ENCODE results near the gene NTMT2.
"Not testable (repeated sequence)": the region's sequence is repeated elsewhere in the genome, so short reads cannot be mapped to it uniquely, and the experiment has no call there.

Gene NTMT2

GRCh38 chr1:170156594-170156993 lies 10.8 kb downstream of the NTMT2 start:
- CTCF ChIA-PET: no interaction called here
- no peak for DNase-seq (ENCODE audit: extremely low spot score)
- POLR2A ChIA-PET: no interaction called here
- TF ChIP-seq BHLHE40 (IDR thresholded peaks at IDR 0.05; ENCODE audit: borderline replicate concordance) (no peak), ZNF384 (IDR thresholded peaks at IDR 0.05) (peak; percentile 40; the same call in 1 of the 2 replicates), PKNOX1 (IDR thresholded peaks at IDR 0.05) (peak; percentile 77)

GRCh38 chr1:170157820-170158219 lies 12.1 kb downstream of the NTMT2 start:
- ChIA-PET CTCF (interaction anchor here (0.6 to 0.7 kb wide), 2 partner anchors 29 to 500 kb away, joined by 3 read pairs; no protein-coding TSS in a partner anchor), POLR2A (no interaction called here)
- no peak for TF ChIP-seq ARNT (IDR thresholded peaks at IDR 0.05)
- TF ChIP-seq PKNOX1 (IDR thresholded peaks at IDR 0.05): no peak
- TF ChIP-seq TARDBP (IDR thresholded peaks at IDR 0.05): no peak
- TF ChIP-seq FOXK2 (IDR thresholded peaks at IDR 0.05): no peak
- TF ChIP-seq LEF1 (IDR thresholded peaks at IDR 0.05; ENCODE audit: borderline replicate concordance): no peak
- no peak for TF ChIP-seq SUZ12 (IDR thresholded peaks at IDR 0.05)
- no peak for TF ChIP-seq SP1 (IDR thresholded peaks at IDR 0.05)
- TF ChIP-seq HDGF (IDR thresholded peaks at IDR 0.05; ENCODE audit: borderline replicate concordance): no peak
- TF ChIP-seq CTBP1 (IDR thresholded peaks at IDR 0.05; ENCODE audit: borderline replicate concordance): no peak
- no peak for TF ChIP-seq NFRKB (IDR thresholded peaks at IDR 0.05)
- TF ChIP-seq ELF4 (IDR thresholded peaks at IDR 0.05): no peak
- TF ChIP-seq FOXM1 (IDR thresholded peaks at IDR 0.05; ENCODE audit: borderline replicate concordance): no peak
- no peak for TF ChIP-seq BHLHE40 (IDR thresholded peaks at IDR 0.05; ENCODE audit: borderline replicate concordance)
- DNase-seq (ENCODE audit: extremely low spot score): no peak

- no peak for DNase-seq (ENCODE audit: extremely low spot score)
- ChIA-PET POLR2A (no interaction called here), CTCF (no interaction called here)
- no peak for TF ChIP-seq CTBP1 (IDR thresholded peaks at IDR 0.05; ENCODE audit: borderline replicate concordance)
- no peak for TF ChIP-seq ARNT (IDR thresholded peaks at IDR 0.05)
- TF ChIP-seq FOXK2 (IDR thresholded peaks at IDR 0.05): no peak
- no peak for TF ChIP-seq NFRKB (IDR thresholded peaks at IDR 0.05)
- no peak for TF ChIP-seq LEF1 (IDR thresholded peaks at IDR 0.05; ENCODE audit: borderline replicate concordance)
- no peak for TF ChIP-seq SP1 (IDR thresholded peaks at IDR 0.05)
- TF ChIP-seq ZNF384 (IDR thresholded peaks at IDR 0.05): no peak
- no peak for TF ChIP-seq FOXA1 (IDR thresholded peaks at IDR 0.05)
- TF ChIP-seq ELF4 (IDR thresholded peaks at IDR 0.05): no peak
- no peak for TF ChIP-seq PKNOX1 (IDR thresholded peaks at IDR 0.05)
- no peak for TF ChIP-seq FOXM1 (IDR thresholded peaks at IDR 0.05; ENCODE audit: borderline replicate concordance)
- no peak for TF ChIP-seq HDGF (IDR thresholded peaks at IDR 0.05; ENCODE audit: borderline replicate concordance)
- TF ChIP-seq SUZ12 (IDR thresholded peaks at IDR 0.05): no peak
- no peak for TF ChIP-seq BHLHE40 (IDR thresholded peaks at IDR 0.05; ENCODE audit: borderline replicate concordance)
- no peak for TF ChIP-seq TARDBP (IDR thresholded peaks at IDR 0.05)
- TF ChIP-seq L3MBTL2 (conservative IDR thresholded peaks at IDR 0.05): no peak
Observed at GRCh38 chr1:170162459-170163246, 16.9 kb downstream of the NTMT2 start.

GRCh38 chr1:170164103-170164763 lies 18.5 kb downstream of the NTMT2 start:
- TF ChIP-seq LEF1 (IDR thresholded peaks at IDR 0.05; ENCODE audit: borderline replicate concordance) (no peak), ELF4 (IDR thresholded peaks at IDR 0.05) (no peak), ZNF384 (IDR thresholded peaks at IDR 0.05) (no peak), NFRKB (IDR thresholded peaks at IDR 0.05) (no peak), SP1 (IDR thresholded peaks at IDR 0.05) (no peak), TARDBP (IDR thresholded peaks at IDR 0.05) (no peak), SUZ12 (IDR thresholded peaks at IDR 0.05) (no peak)
- no peak for DNase-seq (ENCODE audit: extremely low spot score)
- ChIA-PET CTCF (no interaction called here), POLR2A (no interaction called here)

GRCh38 chr1:170166518-170167180 lies 20.9 kb downstream of the NTMT2 start:
- no peak for TF ChIP-seq HDGF (IDR thresholded peaks at IDR 0.05; ENCODE audit: borderline replicate concordance)
- TF ChIP-seq TARDBP (IDR thresholded peaks at IDR 0.05): no peak
- TF ChIP-seq BHLHE40 (IDR thresholded peaks at IDR 0.05; ENCODE audit: borderline replicate concordance): no peak
- no peak for TF ChIP-seq FOXK2 (IDR thresholded peaks at IDR 0.05)
- no peak for TF ChIP-seq L3MBTL2 (conservative IDR thresholded peaks at IDR 0.05)
- CTCF ChIA-PET: no interaction called here
- POLR2A ChIA-PET: no interaction called here
- no peak for DNase-seq (ENCODE audit: extremely low spot score)

- DNase-seq (ENCODE audit: extremely low spot score): peak; percentile 22
- TF ChIP-seq CTBP1 (IDR thresholded peaks at IDR 0.05; ENCODE audit: borderline replicate concordance): 0 out of 2 replicates have a peak, but pooled peaks have one; percentile 25
- TF ChIP-seq L3MBTL2 (conservative IDR thresholded peaks at IDR 0.05): no peak
- ChIA-PET POLR2A (no interaction called here), CTCF (no interaction called here)
Observed at GRCh38 chr1:170168265-170168664, 22.5 kb downstream of the NTMT2 start.

- DNase-seq (ENCODE audit: extremely low spot score); POLR2A ChIA-PET; CTCF ChIA-PET: not testable (repeated sequence)
Observed at GRCh38 chr1:170170513-170170912, 24.8 kb downstream of the NTMT2 start.

Data from HEK293T (cell line).